ENCODE results near the gene PCDHA6.
"Not testable (repeated sequence)": the region's sequence is repeated elsewhere in the genome, so short reads cannot be mapped to it uniquely, and the experiment has no call there.

PCDHA6 gene

GRCh38 chr5:140827704-140828361, at the start of gene PCDHA6:
Gene PCDHA6, plus strand, starts transcription at chr5:140827960. Its CDS starts 132 bp downstream, at chr5:140828092.
- FAIRE-seq, result no peak

- no peak for FAIRE-seq
Measured at GRCh38 chr5:140780512-140780911, 47.2 kb upstream of the PCDHA6 start.

GRCh38 chr5:140785905-140786686, 41.7 kb upstream of the PCDHA6 start, which contains the start of gene PCDHA1:
Gene PCDHA1, plus strand, starts transcription at chr5:140786140.
- FAIRE-seq, result no peak

GRCh38 chr5:140787422-140787821, 40.3 kb upstream of the PCDHA6 start:
- not testable (repeated sequence) for FAIRE-seq

GRCh38 chr5:140787849-140788504, 39.8 kb upstream of the PCDHA6 start:
- FAIRE-seq, result not testable (repeated sequence)

- no peak for FAIRE-seq
Measured at GRCh38 chr5:140791089-140791488, 36.7 kb upstream of the PCDHA6 start.

GRCh38 chr5:140794595-140795258, 33.0 kb upstream of the PCDHA6 start, which contains the start of gene PCDHA2:
Gene PCDHA2, plus strand, starts transcription at chr5:140794852.
- FAIRE-seq, result peak; percentile 87

GRCh38 chr5:140795259-140795641, 32.5 kb upstream of the PCDHA6 start:
- FAIRE-seq, result peak; percentile 19

- FAIRE-seq, result not testable (repeated sequence)
Measured at GRCh38 chr5:140796072-140796717, 31.6 kb upstream of the PCDHA6 start.

GRCh38 chr5:140796718-140797095, 31.1 kb upstream of the PCDHA6 start:
- FAIRE-seq, result no peak

- FAIRE-seq, result peak; percentile 9
Measured at GRCh38 chr5:140800816-140801493, 26.8 kb upstream of the PCDHA6 start, which contains the start of gene PCDHA3. Gene PCDHA3, plus strand, starts transcription at chr5:140801057.

- FAIRE-seq, result no peak
Measured at GRCh38 chr5:140801494-140801841, 26.3 kb upstream of the PCDHA6 start.

- not testable (repeated sequence) for FAIRE-seq
Measured at GRCh38 chr5:140802381-140802780, 25.4 kb upstream of the PCDHA6 start.

GRCh38 chr5:140802781-140803271, 24.9 kb upstream of the PCDHA6 start:
- no peak for FAIRE-seq

- no peak for FAIRE-seq
Measured at GRCh38 chr5:140806834-140807775, 20.7 kb upstream of the PCDHA6 start, which contains the start of gene PCDHA4. Gene PCDHA4, plus strand, starts transcription at chr5:140807068.

GRCh38 chr5:140808241-140808888, 19.4 kb upstream of the PCDHA6 start:
- FAIRE-seq, result not testable (repeated sequence)

GRCh38 chr5:140808889-140809291, 18.9 kb upstream of the PCDHA6 start:
- FAIRE-seq, result no peak

- peak; percentile 96 for FAIRE-seq
Measured at GRCh38 chr5:140821375-140822280, 6.1 kb upstream of the PCDHA6 start, which contains the start of gene PCDHA5. Gene PCDHA5, plus strand, starts transcription at chr5:140821613.

- FAIRE-seq, result no peak
Measured at GRCh38 chr5:140822281-140822629, 5.5 kb upstream of the PCDHA6 start.
